Colonic mucosa (tissue), 4 donors: ENCODE data around the gene RICTOR. TPM values are rescaled to one million over a fixed set of nuclear protein-coding genes. Genes with fewer than 3 reads are reported as not detected.

Experiments used
- DNase-seq: peaks from one replicate; pipeline ENCODE4 v3.0.0-alpha.2; 2020
- H3K27ac ChIP-seq: fragments of 200-600 bp; one replicate; pipeline ENCODE4 v1.8.0; 2021
- H3K27me3 ChIP-seq: fragments of 200-600 bp; one replicate; pipeline ENCODE4 v1.8.0; 2021
- H3K36me3 ChIP-seq: fragments of 200-600 bp; one replicate; pipeline ENCODE4 v1.8.0; 2021
- H3K4me1 ChIP-seq: fragments of 200-600 bp; one replicate; pipeline ENCODE4 v1.8.0; 2021; ENCODE audit warnings: mild to moderate bottlenecking
- H3K4me3 ChIP-seq: fragments of 200-600 bp; one replicate; pipeline ENCODE4 v1.8.0; 2021
- H3K9ac ChIP-seq, 2 donors: one replicate each; pipeline ENCODE4 v1.7.0; 2013; ENCODE audit warnings: control low read depth in 2 of 2, low read depth in 2 of 2, low read length in 2 of 2
- H3K9me3 ChIP-seq: fragments of 200-600 bp; one replicate; pipeline ENCODE4 v1.8.0; 2021
- intact Hi-C: fragments of 100-400 bp; cut with DNase I; formaldehyde crosslinking; loops from one replicate; pipeline ENCODE4 v1.14.1; 2022
- total RNA-seq, 2 donors: library from RNA; stranded (reverse); fragmentation: NEBNext Ultra II Directional in 1 of 2; extraction: Animal tissue kit (Norgen Biotek cat#: 25700) in 1 of 2; gene quantifications; one replicate each; pipeline ENCODE4 v1.2.1, GENCODE V29; 2021
- TF ChIP-seq, protein P1 (sequence below): fragments of 200-600 bp; IDR thresholded peaks from one replicate; pipeline ENCODE4 v1.8.0; 2022; ENCODE audit warnings: antibody characterized with exemption, mild to moderate bottlenecking
- donor health status: healthy.
- donor health status: DM: no; HTN: no; CAD: no.
- donor health status: DM: no; HTN: no; CAD: no.

RICTOR gene
- total RNA-seq, 2 donors from 2014 or later: 15.1 to 32.9 TPM

DNA sequence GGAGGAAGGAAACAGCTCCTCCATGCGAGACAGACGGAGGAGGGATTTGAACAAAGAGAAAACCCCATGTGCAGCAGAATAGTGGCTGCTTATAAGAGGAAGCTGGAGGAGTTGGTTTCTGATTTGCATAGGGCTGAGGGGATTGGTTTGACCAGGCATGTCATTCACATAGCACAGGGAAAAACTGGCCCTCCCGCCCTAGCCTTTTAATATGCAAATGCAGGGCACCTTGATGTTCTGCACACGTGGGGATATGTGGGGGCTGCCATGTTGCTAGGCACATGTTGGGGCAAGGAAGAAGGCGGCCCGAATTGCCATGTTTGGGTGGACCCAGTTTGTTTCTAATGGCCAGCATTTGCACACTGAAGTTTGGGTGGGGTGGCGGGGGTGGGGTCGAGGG, 186.2 kb downstream of the RICTOR start:
- H3K27ac ChIP-seq: no peak overlapping the region
- H3K9me3 ChIP-seq: no peaks in the 10 kb centered on the region
- H3K27me3 ChIP-seq: no peaks in the 10 kb centered on the region
- intact Hi-C loops: no loop called here
- no peak overlapping the region for H3K4me3 ChIP-seq
- H3K4me1 ChIP-seq: no peaks in the 10 kb centered on the region
- no peak overlapping the region for H3K9ac ChIP-seq
- H3K36me3 ChIP-seq: no peaks in the 10 kb centered on the region
- TF ChIP-seq, protein P1, sequence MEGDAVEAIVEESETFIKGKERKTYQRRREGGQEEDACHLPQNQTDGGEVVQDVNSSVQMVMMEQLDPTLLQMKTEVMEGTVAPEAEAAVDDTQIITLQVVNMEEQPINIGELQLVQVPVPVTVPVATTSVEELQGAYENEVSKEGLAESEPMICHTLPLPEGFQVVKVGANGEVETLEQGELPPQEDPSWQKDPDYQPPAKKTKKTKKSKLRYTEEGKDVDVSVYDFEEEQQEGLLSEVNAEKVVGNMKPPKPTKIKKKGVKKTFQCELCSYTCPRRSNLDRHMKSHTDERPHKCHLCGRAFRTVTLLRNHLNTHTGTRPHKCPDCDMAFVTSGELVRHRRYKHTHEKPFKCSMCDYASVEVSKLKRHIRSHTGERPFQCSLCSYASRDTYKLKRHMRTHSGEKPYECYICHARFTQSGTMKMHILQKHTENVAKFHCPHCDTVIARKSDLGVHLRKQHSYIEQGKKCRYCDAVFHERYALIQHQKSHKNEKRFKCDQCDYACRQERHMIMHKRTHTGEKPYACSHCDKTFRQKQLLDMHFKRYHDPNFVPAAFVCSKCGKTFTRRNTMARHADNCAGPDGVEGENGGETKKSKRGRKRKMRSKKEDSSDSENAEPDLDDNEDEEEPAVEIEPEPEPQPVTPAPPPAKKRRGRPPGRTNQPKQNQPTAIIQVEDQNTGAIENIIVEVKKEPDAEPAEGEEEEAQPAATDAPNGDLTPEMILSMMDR: no peak
- DNase-seq: no peak

Other genes starting within 250 kb of the RICTOR start
- 10 to 100 TPM in 1 of 2 donors, 1 to 10 TPM in 1; 3.0 to 14.3 TPM for gene OSMR, start 228.4 kb downstream of the RICTOR start, total RNA-seq
- gene FYB1, start 145.2 kb upstream of the RICTOR start, total RNA-seq: 1 to 10 TPM; 6.1 to 8.6 TPM